SIG-M5 (cell line): ENCODE data around the gene SOD2.
A peak's percentile ranks its signal among the peaks of the same experiment; 100 is the strongest.
"Not testable (repeated sequence)": the region's sequence is repeated elsewhere in the genome, so short reads cannot be mapped to it uniquely, and the experiment has no call there.

ENCODE experiments used
- DNase-seq: peaks from one replicate; lab custom pipeline; 2025; lab: John Stamatoyannopoulos, UW

Gene SOD2

GRCh38 chr6:159693128-159693893 is at the start of gene SOD2:
Gene SOD2 (minus strand): TSS chr6:159693241. CDS start chr6:159693167, 74 bp downstream.
- no peak for DNase-seq

- DNase-seq = no peak
Observed at GRCh38 chr6:159742165-159742564, 49.1 kb upstream of the SOD2 start.

DNA sequence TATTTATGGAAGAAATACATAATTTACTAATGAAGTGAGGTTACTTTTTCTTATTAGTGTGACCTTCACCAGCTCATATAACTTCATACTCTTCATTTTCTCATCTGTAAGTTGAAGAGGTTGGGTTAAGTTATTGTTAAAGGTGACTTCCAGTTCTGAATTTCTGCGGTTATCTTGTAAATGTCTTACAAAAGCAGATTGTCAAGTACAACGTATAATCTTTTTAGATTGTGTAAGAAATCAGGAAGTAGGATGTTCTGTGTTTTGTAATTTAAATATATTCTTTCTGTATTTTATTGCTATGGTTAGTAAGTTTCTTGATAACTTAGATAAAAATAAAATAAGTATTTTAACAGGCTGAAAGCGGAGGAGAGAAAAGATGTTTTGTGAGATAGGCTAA is 46.3 kb upstream of the SOD2 start:
- DNase-seq = peak; percentile 53

- DNase-seq = no peak
Observed at GRCh38 chr6:159736908-159737307, 43.9 kb upstream of the SOD2 start.

- DNase-seq = not testable (repeated sequence)
Observed at GRCh38 chr6:159733395-159733794, 40.4 kb upstream of the SOD2 start.

- not testable (repeated sequence) for DNase-seq
Observed at GRCh38 chr6:159732550-159732949, 39.5 kb upstream of the SOD2 start.

DNA sequence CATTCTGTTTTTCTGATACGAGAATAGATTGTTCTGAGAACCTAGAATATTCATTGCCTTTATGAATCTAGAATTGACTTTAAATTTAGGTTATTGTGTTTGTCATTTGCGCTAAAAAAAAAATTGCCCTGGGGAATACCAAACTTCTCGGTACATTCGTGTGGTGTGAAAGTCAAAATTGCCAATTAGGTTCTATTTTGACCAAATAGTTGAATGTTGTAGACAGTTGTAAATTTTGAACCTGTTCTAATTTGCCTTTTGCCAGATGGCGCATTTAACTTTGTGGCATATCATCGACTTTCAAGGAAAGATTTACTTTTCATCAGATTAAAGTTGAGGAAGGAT is 37.3 kb upstream of the SOD2 start:
- DNase-seq = no peak

GRCh38 chr6:159729598-159730331 is 36.7 kb upstream of the SOD2 start:
- DNase-seq = no peak

DNA sequence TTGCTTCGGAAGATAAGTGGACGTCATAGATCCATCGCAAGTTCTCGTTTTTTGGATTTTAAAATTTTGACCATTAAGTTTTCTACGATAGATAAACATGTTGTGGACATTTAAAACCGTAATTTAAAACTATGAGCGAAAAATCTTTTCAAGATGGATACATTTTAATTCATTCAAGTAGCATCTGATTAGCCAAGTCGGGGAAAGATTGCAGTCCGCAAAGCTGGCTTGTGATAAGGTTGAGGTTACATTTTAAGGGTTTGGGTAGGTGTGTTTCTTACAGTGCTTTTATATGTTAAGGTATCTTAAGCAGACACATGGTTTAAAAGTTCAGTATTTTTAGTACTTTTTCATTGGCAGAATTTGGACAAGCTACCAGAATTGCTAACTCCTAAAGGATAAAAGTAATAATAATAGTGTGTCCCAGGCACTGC is 35.5 kb upstream of the SOD2 start:
- no peak for DNase-seq

DNA sequence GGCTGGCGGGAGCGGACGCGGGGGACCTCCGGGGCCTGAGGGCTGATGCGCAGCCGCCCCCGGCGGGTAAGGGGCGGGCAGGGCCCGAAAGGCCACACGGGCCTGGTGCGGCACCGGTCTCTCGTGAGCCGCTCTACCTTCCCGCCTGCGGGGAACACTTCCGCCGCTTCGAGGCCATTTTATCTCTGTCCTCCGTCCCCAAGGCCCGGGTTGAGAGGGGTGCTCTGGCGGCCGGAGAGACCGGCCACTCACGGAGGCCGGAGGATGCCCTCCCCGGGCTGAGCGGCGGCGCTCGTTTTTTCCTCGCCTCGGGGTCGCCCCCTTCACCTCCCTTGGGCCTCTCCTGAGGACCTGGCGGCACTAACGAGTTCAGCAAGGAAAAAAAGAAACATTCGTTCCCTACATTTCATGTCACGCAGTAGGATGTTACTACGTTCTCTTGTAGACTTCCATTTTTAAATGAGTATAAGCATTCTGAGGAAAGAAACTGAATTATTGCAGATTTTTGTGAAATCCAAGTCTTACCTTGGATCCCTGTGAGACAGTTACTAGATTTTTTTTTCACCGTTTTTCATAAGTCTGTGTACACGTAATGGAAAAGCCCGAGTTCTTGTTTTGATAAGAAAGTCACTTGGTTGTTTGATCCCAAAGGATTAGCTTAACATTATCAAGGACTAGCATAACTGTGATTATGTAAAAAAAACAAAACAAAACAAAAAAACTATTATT is 34.8 kb upstream of the SOD2 start:
- no peak for DNase-seq

DNA sequence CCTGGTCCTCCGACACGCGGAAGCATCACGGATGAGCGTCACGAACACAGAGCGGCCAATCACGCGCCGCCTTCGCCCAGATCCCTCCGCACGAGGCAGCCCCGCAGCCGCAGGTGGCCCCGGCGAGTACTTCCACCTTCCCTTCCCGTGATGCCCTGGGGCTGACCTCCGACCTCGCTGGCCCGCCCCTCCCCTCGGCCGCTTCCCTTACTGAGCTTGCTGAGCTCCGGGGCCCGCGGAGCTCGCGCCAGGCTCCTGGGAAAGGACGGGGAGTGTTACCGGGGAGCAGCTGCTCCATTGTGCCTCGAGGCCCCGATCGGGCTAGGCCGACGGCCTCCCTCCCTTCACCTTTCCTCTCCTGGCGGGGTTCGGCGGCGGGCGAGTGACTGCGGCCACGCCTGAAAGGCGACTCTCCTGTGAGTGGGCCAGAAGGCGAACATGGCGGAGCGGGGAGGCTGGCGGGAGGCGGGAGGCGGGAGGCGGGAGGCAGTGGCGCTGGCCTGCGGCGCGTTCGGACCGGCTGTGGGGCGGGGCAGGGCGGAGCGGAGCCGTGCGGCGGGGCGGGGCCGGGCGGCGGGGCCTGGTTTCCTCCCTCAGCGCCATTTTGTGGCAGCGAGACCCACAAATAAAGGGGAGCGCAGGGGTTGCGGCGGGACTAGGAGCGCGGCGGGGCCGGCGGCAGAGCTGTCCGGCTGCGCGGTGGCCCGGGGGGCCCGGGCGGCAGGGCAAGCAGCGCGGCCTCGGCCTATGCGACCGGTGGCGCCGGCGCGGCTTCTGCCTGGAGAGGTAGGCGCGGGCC is 34.1 kb upstream of the SOD2 start, which contains the start of gene WTAP:
TSS of gene WTAP (plus strand) at position 589 of the 799 bp plus-strand sequence. CDS start 8,760 bp downstream, outside the sequence.
- DNase-seq = peak; percentile 77

- DNase-seq = no peak
Observed at GRCh38 chr6:159726255-159726917, 33.3 kb upstream of the SOD2 start.

- DNase-seq = not testable (repeated sequence)
Observed at GRCh38 chr6:159725208-159725607, 32.2 kb upstream of the SOD2 start.

GRCh38 chr6:159724778-159725177 is 31.7 kb upstream of the SOD2 start:
- DNase-seq = no peak

DNA sequence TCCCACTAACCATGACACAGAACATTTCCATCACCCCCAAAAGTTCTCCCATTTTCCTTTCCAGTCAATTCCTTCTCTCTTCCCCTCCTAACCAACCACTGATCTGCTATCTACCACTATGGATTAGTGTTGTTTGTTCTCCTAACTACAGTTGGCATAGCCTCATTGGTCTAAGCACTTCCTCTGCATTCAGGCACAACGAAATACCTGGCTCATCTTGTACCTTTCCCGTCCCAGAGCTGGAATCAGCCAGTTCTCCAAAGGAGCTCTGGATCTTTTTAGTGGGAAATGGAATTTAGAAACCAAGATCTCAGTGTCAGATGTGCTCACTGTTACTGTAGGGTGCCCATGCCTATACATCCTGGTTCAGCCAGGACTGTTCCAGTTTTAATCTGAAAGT is 30.2 kb upstream of the SOD2 start:
- DNase-seq = no peak

DNA sequence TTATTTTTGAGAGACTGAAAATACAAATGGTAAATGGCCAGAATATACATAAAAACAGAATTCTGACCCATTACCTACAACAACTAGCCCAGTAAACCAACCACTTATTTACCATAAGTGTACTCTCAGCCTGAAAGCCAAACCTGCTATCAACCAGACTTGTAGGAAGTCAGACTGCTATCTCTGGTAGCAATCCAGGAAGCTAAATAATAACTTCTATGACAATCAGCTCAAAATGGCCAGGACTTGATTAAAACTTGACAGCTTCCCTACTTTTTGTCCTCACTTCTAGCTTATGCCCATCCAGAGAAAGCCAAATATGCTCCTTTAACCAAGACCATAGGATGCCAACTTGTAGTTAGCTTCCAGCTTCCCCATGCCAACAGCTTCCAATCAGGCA is 29.6 kb upstream of the SOD2 start:
- no peak for DNase-seq

GRCh38 chr6:159721981-159722380 is 28.9 kb upstream of the SOD2 start:
- DNase-seq = not testable (repeated sequence)

DNA sequence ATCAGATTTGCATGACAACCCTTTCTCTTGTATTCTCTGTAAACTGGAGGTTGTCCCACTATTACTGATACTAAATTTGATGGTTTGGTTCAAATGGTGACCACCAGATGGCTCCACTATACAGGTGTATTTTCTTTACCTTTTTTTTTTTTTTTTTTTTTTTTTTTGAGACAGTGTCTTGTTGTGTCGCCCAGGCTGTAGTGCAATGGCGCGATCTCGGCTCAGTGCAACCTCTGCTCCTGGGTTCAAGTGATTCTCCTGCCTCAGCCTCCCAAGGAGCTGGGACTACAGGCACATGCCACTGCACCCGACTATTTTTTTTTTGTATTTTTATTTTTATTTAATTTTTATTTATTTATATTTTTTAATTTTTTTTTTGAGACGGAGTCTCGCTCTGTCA is 27.7 kb upstream of the SOD2 start:
- DNase-seq = no peak

- no peak for DNase-seq
Observed at GRCh38 chr6:159719287-159719686, 26.2 kb upstream of the SOD2 start.

GRCh38 chr6:159718634-159719033 is 25.6 kb upstream of the SOD2 start:
- DNase-seq = no peak
